ENCODE measurements around the gene PARD3.
A peak's percentile ranks its signal among the peaks of the same experiment; 100 is the strongest.

Gene PARD3

DNA sequence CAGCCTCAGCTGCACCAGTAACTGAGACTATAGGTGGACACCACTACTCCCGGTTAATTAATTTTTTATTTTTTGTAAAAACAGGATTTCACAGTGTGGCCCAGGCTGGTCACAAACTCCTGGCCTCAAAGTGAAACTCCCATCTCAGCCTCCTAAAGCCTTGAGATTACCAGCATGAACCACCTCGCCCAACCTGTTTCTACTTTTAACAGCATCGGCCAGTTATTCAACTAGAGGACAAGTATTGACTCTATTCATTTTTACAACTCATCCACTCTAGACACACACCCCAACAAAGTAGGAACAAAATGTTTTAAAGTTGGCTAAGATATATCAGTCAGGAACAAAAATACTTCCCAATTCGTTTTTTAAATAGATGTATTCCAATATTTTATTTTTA lies 334.8 kb downstream of the PARD3 start:
- DNase-seq = no peak

DNA sequence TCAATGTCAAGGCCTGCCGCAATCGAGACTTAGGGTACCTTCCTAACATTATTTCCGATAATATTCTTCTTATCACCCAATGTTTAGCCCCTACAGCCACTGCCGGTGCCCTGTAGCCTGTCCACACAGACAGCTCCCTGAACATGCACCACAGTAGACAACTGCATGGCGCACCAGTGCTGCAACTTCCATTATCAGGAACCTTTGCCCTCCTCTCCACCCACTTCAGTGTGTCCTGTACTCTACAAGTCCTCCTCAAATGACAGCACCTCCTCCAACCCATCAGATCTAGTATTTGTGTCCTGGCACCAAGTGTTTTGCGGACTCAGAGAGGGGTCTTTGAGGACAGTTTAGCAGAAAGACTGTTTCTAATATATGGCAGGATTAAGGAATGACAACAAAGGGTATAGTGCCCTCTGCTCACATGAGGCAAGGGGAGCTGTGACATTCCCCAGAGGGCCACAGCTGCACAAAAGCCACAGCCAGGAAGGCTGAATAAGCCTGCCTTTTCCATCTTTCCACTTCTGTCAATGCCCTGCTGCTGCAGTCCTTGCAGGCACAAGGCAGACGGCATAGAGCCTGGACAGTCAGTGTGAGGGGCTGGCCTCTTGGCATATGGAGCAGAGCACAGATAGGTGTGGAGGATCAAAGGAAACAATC lies 335.4 kb downstream of the PARD3 start:
- no peak for DNase-seq

DNA sequence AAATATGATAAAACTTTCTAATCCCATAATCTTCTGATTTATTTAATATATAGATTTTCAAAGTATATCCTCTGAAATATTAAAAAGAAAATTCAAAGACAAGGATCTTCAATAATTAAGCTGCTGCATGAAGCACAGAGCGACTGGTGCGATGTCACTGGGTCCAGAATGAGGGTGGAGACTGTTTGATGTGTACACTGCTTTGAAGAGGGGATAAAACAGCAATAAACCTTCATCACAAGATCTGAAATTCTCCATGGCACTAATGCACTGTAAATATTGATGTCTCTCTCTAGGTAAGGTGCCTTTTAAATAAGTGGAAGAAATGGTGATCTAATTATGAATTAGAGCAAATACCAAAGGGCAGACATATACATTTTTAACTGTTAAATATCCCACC lies 337.8 kb downstream of the PARD3 start:
- DNase-seq = no peak

- DNase-seq = no peak
These were observed 338.5 kb downstream of the PARD3 start for GRCh38 chr10:34476608-34477007.

GRCh38 chr10:34475786-34476185 lies 339.3 kb downstream of the PARD3 start:
- DNase-seq = no peak

DNA sequence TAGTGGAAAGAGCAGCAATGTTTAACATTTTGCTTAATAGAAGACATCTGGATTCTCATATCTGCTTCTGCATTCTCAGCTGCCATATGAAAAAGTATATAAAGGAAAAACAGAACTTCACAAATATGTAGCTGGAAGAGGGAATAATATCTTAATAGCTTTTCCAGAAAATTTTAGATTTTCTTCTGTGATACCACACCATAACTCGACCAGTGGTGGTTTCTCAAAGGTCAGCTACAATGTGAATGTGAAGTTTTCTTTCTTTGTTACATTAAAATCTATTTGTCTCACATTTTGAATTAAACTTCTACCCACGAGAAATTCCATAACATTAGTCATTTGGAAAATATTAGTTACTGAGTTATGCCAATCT lies 339.8 kb downstream of the PARD3 start:
- DNase-seq = no peak

DNA sequence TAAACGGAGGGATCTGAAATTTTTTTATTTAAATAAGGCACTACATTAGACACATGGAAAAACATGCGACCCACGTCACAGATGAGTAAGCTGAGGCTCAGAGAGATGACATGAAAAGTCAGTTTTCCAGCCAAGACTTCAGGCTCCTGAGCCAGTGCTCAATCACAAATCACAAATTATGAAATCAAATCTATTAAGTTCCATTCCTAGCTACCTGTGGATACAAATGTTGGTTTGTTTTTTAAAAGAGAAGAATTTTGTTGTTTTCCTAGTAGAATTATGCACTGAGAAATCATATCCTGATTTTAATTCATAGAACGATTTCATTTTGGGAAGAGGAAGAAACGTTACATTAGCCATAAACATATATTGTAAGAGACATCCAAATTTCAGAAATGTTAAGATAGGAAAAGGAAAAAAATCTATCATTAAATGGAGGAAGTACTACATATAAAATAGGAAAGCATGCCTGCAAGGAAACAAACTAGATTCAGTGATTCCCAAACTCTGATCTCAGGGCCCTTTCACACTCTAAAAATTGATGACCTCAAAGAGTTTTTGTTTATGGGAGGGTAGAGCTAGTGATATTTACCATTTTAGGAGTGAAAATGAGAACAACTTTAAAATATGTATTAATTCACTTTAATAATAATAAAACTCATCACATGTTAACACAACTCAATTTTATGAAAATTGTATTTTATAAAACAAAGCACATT lies 340.4 kb downstream of the PARD3 start:
- DNase-seq = no peak

DNA sequence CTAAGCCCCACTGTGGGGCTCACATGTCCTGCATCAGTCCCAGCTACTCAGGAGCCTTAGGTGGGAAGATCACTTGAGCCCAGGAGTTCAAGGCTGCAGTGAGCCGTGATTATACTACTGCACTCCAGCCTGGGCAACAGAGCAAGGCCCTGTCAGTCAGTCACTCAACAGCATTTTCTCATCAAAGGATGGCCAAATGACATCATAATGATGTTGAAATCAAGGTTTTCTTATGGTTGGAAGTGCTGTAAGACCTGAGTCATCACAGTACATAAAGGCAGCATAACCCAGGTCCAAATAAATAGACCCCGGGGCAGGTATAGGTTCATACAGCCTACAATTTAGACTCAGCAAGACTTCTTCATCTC lies 341.1 kb downstream of the PARD3 start:
- DNase-seq = no peak

GRCh38 chr10:34473174-34474008 lies 341.7 kb downstream of the PARD3 start:
- DNase-seq = no peak

- DNase-seq = no peak
These were observed 344.8 kb downstream of the PARD3 start for GRCh38 chr10:34470307-34470706.

DNA sequence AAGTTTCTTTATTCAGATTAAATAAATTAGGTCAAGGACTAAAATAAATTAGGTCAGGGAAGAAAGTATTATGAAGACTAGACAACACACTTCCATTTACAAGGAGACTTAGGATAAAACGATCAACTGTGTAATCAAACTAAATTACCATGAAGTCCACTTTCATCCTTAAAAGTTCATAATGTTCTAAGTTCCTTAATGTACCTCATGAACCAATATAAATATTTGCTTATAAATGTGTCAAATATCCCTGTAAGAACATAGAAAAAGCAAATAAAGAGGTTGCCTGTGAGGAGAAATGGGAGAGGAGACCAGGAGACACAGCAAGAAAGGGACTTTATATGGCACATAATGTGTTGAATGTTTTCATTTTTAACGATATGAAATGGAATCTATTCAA lies 345.6 kb downstream of the PARD3 start:
- no peak for DNase-seq

- DNase-seq = no peak
These were observed 347.2 kb downstream of the PARD3 start for GRCh38 chr10:34467902-34468301.

- DNase-seq = no peak
These were observed 347.7 kb downstream of the PARD3 start for GRCh38 chr10:34467364-34467763.

- no peak for DNase-seq
These were observed 349.4 kb downstream of the PARD3 start for GRCh38 chr10:34465678-34466077.

- no peak for DNase-seq
These were observed 350.5 kb downstream of the PARD3 start for GRCh38 chr10:34464591-34464990.

DNA sequence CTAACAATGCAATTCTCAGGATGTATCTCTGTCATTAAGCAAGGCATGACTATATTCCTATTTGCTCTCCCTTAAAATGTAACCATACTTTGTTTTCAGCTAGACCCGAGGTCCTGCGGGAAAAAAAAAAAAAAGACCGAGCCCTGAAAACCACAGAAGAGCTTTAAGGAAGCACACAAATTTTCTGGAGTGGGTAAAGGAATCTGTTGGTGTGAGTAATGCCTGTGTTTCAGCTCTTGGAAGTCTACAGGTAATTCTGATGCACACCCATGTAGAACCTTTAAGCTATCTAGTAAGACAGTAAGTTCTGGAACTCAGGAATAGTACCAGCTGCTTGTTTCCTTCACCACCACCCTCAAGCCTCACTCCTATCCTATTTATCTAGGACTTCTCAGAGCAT lies 351.1 kb downstream of the PARD3 start:
- DNase-seq = no peak

DNA sequence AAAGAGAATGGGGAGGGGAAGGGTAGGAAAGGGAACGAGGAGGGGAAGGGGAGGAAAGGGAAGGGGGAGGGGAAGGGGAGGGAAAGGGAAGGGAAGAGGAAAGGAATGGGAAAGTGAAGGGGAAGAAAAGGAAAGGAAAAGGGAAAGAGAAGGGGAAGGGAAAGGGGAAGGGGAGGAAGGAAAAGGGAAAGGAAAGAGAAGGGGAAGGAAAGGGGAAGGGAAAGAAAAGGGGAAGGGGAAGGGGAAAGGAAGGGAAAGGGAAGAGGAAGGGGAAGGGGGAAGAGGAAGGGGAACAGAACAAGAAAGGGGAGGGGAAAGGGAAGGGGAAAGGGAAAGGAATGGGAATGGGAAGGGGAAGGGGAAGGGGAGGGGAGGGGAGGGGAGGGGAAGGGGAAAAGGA lies 352.1 kb downstream of the PARD3 start:
- no peak for DNase-seq

DNA sequence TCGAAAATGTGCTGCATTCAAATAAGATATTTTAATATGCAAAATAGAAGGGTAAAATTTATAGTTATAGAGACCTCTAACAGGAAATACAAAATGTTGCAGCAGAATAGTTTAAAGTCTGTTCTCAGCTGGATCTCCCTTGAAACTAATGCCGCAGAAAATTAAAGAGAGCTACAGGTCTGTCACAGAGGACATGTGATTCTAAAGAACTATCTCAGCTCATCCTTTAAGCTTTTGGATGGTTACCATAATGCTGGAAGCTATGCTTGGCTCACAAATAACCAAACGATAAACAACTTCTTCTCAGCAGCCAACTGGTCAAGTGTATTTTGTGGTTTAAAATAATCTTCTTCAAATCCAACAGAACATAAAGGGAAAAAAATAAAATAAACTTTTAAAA lies 353.0 kb downstream of the PARD3 start:
- DNase-seq = peak; percentile 22

- DNase-seq = no peak
These were observed 360.4 kb downstream of the PARD3 start for GRCh38 chr10:34454590-34455261.

DNA sequence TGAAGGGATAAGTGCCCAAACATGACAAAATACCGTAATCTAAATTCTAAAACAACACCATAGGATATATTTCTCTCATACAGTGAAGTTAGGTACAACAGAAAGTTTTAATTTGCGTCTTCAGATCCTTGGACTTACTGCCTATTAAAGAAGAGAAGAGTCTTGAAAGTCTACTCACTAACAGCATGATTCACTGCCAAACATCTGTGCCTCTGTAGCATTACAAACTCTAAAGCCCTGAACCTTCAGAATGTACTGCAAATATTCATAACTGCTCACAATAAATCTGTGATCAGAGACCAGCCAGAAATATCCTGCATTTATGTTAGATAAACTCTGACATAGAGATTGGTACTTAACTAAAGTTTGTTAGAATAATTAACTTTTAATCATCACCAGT lies 365.3 kb downstream of the PARD3 start:
- DNase-seq = no peak

- DNase-seq = no peak
These were observed 369.0 kb downstream of the PARD3 start for GRCh38 chr10:34446049-34446448.

DNA sequence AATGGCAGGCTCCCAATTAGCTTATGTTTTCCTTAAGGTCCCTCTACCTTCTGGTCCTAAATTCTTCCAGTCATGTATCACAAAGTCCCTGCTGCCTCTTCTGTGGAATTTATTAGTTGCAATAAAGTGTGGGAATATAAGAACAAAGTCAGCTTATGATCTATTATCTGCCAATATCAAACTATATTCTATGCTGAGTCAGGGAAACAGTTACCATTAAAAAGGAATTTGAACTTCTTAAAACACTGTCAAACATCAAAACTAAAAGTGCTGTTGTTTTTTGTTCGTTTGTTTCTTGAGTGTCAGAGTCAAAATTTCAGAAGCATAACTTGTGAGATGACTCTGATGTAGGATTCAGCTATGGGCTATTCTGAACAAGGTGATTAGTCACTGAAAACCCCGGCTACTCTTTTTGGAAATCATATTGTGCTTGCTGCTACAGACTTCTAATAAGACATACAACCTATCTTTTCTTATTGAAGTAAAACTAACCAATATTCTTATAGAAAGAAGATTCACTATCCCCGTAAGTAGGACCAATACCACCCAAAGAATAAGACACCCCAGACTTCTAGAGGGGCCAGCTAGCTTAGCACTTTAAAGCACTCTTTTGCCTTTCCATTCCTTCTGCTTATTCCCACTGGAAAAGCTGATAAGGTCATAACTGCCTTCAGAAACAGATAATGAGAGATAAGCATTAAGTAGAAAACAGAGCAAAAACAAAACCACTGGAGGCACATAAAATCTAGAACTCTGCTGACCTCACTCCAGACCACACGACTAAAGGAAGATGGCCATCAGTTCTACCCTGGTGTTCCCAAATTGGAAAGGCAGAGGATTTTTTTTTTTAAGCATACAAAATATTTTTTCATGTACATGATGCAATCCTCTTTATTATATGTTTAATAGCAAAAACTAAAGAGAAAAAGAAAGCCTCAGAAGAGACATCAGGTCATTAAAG lies 370.6 kb downstream of the PARD3 start:
- no peak for DNase-seq

All from NCI-H526 treated with DMSO at 0.1 percent for 48 hours (cell line).